Tibial artery (tissue), 4 donors: Measurements from ENCODE around the gene RNF208.

Experiments used
- DNase-seq, 2 donors: peaks; one replicate each; pipeline ENCODE4 v3.0.0-alpha.2; 2019
- H3K27ac ChIP-seq, 2 donors: fragments of 200-600 bp; sonication (generic) in 1 of 2; 1 replicate in 1 of 2; 2 replicates in 1 of 2; pipeline ENCODE4 v1.5.1; 2018 to 2019; ENCODE audit warnings: mild to moderate bottlenecking in 1 of 2
- H3K27me3 ChIP-seq, 2 donors: fragments of 200-600 bp; sonication (generic) in 1 of 2; one replicate each; pipeline versions ENCODE4 v1.5.1 to v1.6.0; 2016 to 2019
- H3K36me3 ChIP-seq, 3 donors: fragments of 200-600 bp; sonication (generic) in 2 of 3; one replicate each; pipeline ENCODE4 v1.5.1; 2016 to 2019; ENCODE audit warnings: mild to moderate bottlenecking in 2 of 3
- H3K4me1 ChIP-seq, 4 donors: fragments of 200-600 bp; sonication (generic) in 2 of 4; 1 replicate in 3 of 4; 2 replicates in 1 of 4; pipeline ENCODE4 v1.5.1; 2016 to 2019
- H3K4me3 ChIP-seq, 2 donors: fragments of 200-600 bp; sonication (generic) in 1 of 2; 1 replicate in 1 of 2; 2 replicates in 1 of 2; pipeline ENCODE4 v1.5.1; 2018 to 2019; ENCODE audit warnings: mild to moderate bottlenecking in 2 of 2
- H3K9me3 ChIP-seq, 3 donors: fragments of 200-600 bp; sonication (generic) in 1 of 3; one replicate each; pipeline ENCODE4 v1.5.1; 2016 to 2019
- CTCF ChIP-seq, 2 experiments: fragments of 200-600 bp in 1 of 2; fragments of 450-650 bp in 1 of 2; IDR thresholded peaks; one replicate each; pipeline ENCODE4 v1.5.1; 2017 to 2019; ENCODE audit warnings: antibody characterized with exemption in 2 of 2, mild to moderate bottlenecking in 1 of 2, moderate library complexity in 1 of 2
- intact Hi-C: fragments of 100-400 bp; cut with DNase I; formaldehyde crosslinking; loops from one replicate; pipeline ENCODE4 v1.15.0; 2023; ENCODE audit warnings: low total_unique reads

Gene RNF208

GRCh38 chr9:137184881-137185660, 37.0 kb downstream of the RNF208 start:
- no peaks in the 10 kb centered on the region for H3K27me3 ChIP-seq
- TF ChIP-seq CTCF (IDR thresholded peaks at IDR 0.05): no peak
- no peaks in the 10 kb centered on the region for H3K9me3 ChIP-seq
- peaks cover 15 to 42% (median 33%) of the 10 kb centered on the region in 4 donors for H3K4me1 ChIP-seq
- H3K36me3 ChIP-seq: peaks cover 56 to 72% (median 67%) of the 10 kb centered on the region in 3 donors
- intact Hi-C loops: loop anchor here (5.0 kb wide), 1 partner anchor 37 kb away; the partner anchor contains the start of gene RNF208
- DNase-seq: no peak
- no peak overlapping the region for H3K27ac ChIP-seq
- H3K4me3 ChIP-seq: no peak overlapping the region

- no peak overlapping the region for H3K27ac ChIP-seq
- H3K4me1 ChIP-seq: peaks cover 8 to 32% (median 24%) of the 10 kb centered on the region in 4 donors
- DNase-seq: no peak
- no peak overlapping the region for H3K4me3 ChIP-seq
- no peaks in the 10 kb centered on the region for H3K27me3 ChIP-seq
- TF ChIP-seq CTCF (IDR thresholded peaks at IDR 0.05): no peak
- intact Hi-C loops: no loop called here
- H3K9me3 ChIP-seq: no peaks in the 10 kb centered on the region
- H3K36me3 ChIP-seq: peaks cover 65 to 78% (median 73%) of the 10 kb centered on the region in 3 donors
These were observed 38.0 kb downstream of the RNF208 start for GRCh38 chr9:137183980-137184595.

DNA sequence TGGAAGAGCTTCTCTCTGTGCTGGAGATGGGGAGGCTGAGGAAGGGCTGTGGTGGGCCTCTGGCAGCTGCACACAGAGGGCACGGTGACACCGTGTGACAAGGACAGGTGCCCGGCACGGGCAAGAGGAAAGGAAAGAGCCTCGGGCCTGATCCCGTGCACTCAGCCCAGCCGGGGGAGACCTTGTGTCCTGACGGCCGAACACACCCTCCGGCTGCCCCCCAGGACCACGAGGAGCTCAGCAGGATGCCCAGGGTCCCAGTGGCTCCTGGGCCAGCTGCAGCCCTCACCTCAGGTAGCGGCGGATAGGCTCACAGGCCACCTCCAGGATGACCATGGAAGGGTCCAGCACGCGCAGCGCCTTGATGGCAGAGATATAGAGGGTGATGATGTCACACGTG, 39.2 kb downstream of the RNF208 start:
- Histone ChIP-seq H3K4me3 (no peak overlapping the region), H3K4me1 (peaks cover 8 to 30% (median 22%) of the 10 kb centered on the region in 4 donors), H3K27ac (no peak overlapping the region), H3K36me3 (peaks cover 65 to 91% (median 78%) of the 10 kb centered on the region in 3 donors), H3K27me3 (no peaks in the 10 kb centered on the region), H3K9me3 (no peaks in the 10 kb centered on the region)
- intact Hi-C loops: no loop called here
- no peak for DNase-seq
- no peak for TF ChIP-seq CTCF (IDR thresholded peaks at IDR 0.05)

GRCh38 chr9:137181680-137182079, 40.4 kb downstream of the RNF208 start:
- H3K27me3 ChIP-seq: no peaks in the 10 kb centered on the region
- H3K36me3 ChIP-seq: peaks cover 65 to 100% (median 78%) of the 10 kb centered on the region in 3 donors
- no peak for TF ChIP-seq CTCF (IDR thresholded peaks at IDR 0.05)
- H3K27ac ChIP-seq: no peak overlapping the region
- intact Hi-C loops: no loop called here
- peaks cover 0 to 18% (median 11%) of the 10 kb centered on the region in 4 donors for H3K4me1 ChIP-seq
- no peaks in the 10 kb centered on the region for H3K9me3 ChIP-seq
- DNase-seq: no peak
- H3K4me3 ChIP-seq: no peak overlapping the region

- peaks cover 60 to 88% (median 68%) of the 10 kb centered on the region in 3 donors for H3K36me3 ChIP-seq
- intact Hi-C loops: no loop called here
- TF ChIP-seq CTCF (IDR thresholded peaks at IDR 0.05): no peak
- no peak overlapping the region for H3K27ac ChIP-seq
- H3K4me1 ChIP-seq: peaks cover 0 to 6% (median 2%) of the 10 kb centered on the region in 4 donors
- no peak overlapping the region for H3K4me3 ChIP-seq
- H3K27me3 ChIP-seq: no peaks in the 10 kb centered on the region
- H3K9me3 ChIP-seq: no peaks in the 10 kb centered on the region
- DNase-seq: no peak
These were observed 41.5 kb downstream of the RNF208 start for GRCh38 chr9:137180491-137180890.
